Lung microvascular endothelial cell (primary cell): Measurements from ENCODE around the gene LEFTY2. TPM values are rescaled to one million over a fixed set of nuclear protein-coding genes. Genes with fewer than 3 reads are reported as not detected.

Experiments
- total RNA-seq: library from RNA; depleted of rRNA; stranded (reverse); fragments of >200 nt; gene quantifications from 2 replicates; pipeline ENCODE4 v1.2.1, GENCODE V29; 2014

LEFTY2 gene
- total RNA-seq, 1 donor from 2014 or later: not detected

Other genes with a start within 250 kb of the LEFTY2 start
- gene SRP9, start 163.4 kb downstream of the LEFTY2 start, total RNA-seq: 136 and 170 TPM in 2 replicates
- 27.2 and 50.4 TPM in 2 replicates for gene EPHX1, start 131.1 kb downstream of the LEFTY2 start, total RNA-seq
- 4.1 and 4.4 TPM in 2 replicates for gene TMEM63A, start 58.8 kb downstream of the LEFTY2 start, total RNA-seq
- gene LEFTY1, start 52.1 kb downstream of the LEFTY2 start, total RNA-seq: not detected in 2 replicates
- 19.8 and 31.5 TPM in 2 replicates for gene PYCR2, start 17.0 kb downstream of the LEFTY2 start, total RNA-seq
- gene SDE2, start 58.1 kb upstream of the LEFTY2 start, total RNA-seq: 16.6 and 35.7 TPM in 2 replicates
- 200 and 336 TPM in 2 replicates for gene H3-3A, start 121.5 kb upstream of the LEFTY2 start, total RNA-seq
- 22.7 and 33.9 TPM in 2 replicates for gene ACBD3, start 245.5 kb upstream of the LEFTY2 start, total RNA-seq